ENCODE results near the gene CHL1. TPM values are rescaled to one million over a fixed set of nuclear protein-coding genes. Genes with fewer than 3 reads are reported as not detected.

The CHL1 gene
- total and polyA plus RNA-seq, 2 experiments from 2014 or later, result 1.4 to 1.9 TPM

DNA sequence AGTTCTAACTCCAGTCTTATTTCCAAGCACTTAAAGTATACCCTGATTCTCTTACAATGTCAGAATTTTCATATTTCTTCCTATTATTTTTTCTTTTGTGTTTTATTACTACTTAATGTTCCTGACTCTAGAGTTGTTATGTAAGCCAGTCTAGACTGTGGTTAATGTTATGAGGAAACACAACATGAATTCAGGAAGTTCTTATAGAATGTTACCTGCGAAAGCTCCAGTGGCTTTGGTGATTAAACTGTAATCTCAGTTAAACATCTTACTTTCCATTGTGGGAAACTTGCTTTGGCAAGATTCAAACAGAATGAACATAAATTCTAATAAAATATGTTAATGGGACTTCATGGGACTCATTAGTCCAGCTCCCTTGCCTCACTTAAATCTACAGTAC is 36.6 kb upstream of the CHL1 start:
- no peaks in the 10 kb centered on the region for H3K9me2 ChIP-seq (ENCODE audit: insufficient read depth)
- no peak for DNase-seq (ENCODE audit: low spot score)
- H3K4me3 Mint-ChIP-seq, result no peak overlapping the region
- ATAC-seq, result no peak
- peaks cover 95% of the 10 kb centered on the region for H3K9me3 Mint-ChIP-seq
- peaks cover 28% of the 10 kb centered on the region for H3K36me3 Mint-ChIP-seq (ENCODE audit: low read depth)
- no peak overlapping the region for H3K4me3 ChIP-seq
- H3K27ac Mint-ChIP-seq, result no peak overlapping the region
- no peaks in the 10 kb centered on the region for H3K4me1 Mint-ChIP-seq
- H2AFZ ChIP-seq, result no peak overlapping the region
- no peaks in the 10 kb centered on the region for H3F3A ChIP-seq (replicated peaks; ENCODE audit: low read depth)
- no peaks in the 10 kb centered on the region for H4K20me1 ChIP-seq (replicated peaks; ENCODE audit: insufficient read depth)
- H3K27me3 ChIP-seq (ENCODE audit: insufficient read depth), result no peaks in the 10 kb centered on the region
- H3K79me2 ChIP-seq (replicated peaks; ENCODE audit: insufficient read depth), result no peaks in the 10 kb centered on the region
- no peaks in the 10 kb centered on the region for H3K36me3 ChIP-seq (ENCODE audit: insufficient read depth)
- no peak overlapping the region for H3K4me2 ChIP-seq
- no peak overlapping the region for H3K27ac ChIP-seq (ENCODE audit: low read depth)
- H3K27me3 Mint-ChIP-seq (ENCODE audit: insufficient read depth, low read depth, poor library complexity), result peaks cover 7% of the 10 kb centered on the region
- TF ChIP-seq EZH2phosphoT487 (IDR thresholded peaks at IDR 0.05; ENCODE audit: unreplicated experiment) (no peak), ZNF331 (CRISPR knock-in tag; IDR thresholded peaks at IDR 0.05; ENCODE audit: low read depth) (no peak), NANOG (IDR thresholded peaks at IDR 0.05; ENCODE audit: borderline replicate concordance) (no peak), CREB1 (CRISPR knock-in tag; IDR thresholded peaks at IDR 0.05; ENCODE audit: low read depth) (no peak), POLR2AphosphoS5 (IDR thresholded peaks at IDR 0.05; ENCODE audit: low read depth) (no peak), EZH2 (IDR thresholded peaks at IDR 0.05; ENCODE audit: low read depth, unreplicated experiment) (no peak), ZNF114 (CRISPR knock-in tag; IDR thresholded peaks at IDR 0.05) (no peak), STAT1 (IDR thresholded peaks at IDR 0.05; ENCODE audit: unreplicated experiment) (no peak), JUNB (IDR thresholded peaks at IDR 0.05; ENCODE audit: unreplicated experiment) (no peak)
- TF ChIP-seq, protein P1, sequence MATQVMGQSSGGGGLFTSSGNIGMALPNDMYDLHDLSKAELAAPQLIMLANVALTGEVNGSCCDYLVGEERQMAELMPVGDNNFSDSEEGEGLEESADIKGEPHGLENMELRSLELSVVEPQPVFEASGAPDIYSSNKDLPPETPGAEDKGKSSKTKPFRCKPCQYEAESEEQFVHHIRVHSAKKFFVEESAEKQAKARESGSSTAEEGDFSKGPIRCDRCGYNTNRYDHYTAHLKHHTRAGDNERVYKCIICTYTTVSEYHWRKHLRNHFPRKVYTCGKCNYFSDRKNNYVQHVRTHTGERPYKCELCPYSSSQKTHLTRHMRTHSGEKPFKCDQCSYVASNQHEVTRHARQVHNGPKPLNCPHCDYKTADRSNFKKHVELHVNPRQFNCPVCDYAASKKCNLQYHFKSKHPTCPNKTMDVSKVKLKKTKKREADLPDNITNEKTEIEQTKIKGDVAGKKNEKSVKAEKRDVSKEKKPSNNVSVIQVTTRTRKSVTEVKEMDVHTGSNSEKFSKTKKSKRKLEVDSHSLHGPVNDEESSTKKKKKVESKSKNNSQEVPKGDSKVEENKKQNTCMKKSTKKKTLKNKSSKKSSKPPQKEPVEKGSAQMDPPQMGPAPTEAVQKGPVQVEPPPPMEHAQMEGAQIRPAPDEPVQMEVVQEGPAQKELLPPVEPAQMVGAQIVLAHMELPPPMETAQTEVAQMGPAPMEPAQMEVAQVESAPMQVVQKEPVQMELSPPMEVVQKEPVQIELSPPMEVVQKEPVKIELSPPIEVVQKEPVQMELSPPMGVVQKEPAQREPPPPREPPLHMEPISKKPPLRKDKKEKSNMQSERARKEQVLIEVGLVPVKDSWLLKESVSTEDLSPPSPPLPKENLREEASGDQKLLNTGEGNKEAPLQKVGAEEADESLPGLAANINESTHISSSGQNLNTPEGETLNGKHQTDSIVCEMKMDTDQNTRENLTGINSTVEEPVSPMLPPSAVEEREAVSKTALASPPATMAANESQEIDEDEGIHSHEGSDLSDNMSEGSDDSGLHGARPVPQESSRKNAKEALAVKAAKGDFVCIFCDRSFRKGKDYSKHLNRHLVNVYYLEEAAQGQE (IDR thresholded peaks at IDR 0.05; ENCODE audit: unreplicated experiment), result no peak
- TF ChIP-seq, protein P2, sequence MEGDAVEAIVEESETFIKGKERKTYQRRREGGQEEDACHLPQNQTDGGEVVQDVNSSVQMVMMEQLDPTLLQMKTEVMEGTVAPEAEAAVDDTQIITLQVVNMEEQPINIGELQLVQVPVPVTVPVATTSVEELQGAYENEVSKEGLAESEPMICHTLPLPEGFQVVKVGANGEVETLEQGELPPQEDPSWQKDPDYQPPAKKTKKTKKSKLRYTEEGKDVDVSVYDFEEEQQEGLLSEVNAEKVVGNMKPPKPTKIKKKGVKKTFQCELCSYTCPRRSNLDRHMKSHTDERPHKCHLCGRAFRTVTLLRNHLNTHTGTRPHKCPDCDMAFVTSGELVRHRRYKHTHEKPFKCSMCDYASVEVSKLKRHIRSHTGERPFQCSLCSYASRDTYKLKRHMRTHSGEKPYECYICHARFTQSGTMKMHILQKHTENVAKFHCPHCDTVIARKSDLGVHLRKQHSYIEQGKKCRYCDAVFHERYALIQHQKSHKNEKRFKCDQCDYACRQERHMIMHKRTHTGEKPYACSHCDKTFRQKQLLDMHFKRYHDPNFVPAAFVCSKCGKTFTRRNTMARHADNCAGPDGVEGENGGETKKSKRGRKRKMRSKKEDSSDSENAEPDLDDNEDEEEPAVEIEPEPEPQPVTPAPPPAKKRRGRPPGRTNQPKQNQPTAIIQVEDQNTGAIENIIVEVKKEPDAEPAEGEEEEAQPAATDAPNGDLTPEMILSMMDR (conservative IDR thresholded peaks at IDR 0.05; ENCODE audit: low read depth in 2 of 2), result no peak
- TF ChIP-seq, protein P3, sequence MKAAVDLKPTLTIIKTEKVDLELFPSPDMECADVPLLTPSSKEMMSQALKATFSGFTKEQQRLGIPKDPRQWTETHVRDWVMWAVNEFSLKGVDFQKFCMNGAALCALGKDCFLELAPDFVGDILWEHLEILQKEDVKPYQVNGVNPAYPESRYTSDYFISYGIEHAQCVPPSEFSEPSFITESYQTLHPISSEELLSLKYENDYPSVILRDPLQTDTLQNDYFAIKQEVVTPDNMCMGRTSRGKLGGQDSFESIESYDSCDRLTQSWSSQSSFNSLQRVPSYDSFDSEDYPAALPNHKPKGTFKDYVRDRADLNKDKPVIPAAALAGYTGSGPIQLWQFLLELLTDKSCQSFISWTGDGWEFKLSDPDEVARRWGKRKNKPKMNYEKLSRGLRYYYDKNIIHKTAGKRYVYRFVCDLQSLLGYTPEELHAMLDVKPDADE (IDR thresholded peaks at IDR 0.05), result no peak
- TF ChIP-seq, protein P4, sequence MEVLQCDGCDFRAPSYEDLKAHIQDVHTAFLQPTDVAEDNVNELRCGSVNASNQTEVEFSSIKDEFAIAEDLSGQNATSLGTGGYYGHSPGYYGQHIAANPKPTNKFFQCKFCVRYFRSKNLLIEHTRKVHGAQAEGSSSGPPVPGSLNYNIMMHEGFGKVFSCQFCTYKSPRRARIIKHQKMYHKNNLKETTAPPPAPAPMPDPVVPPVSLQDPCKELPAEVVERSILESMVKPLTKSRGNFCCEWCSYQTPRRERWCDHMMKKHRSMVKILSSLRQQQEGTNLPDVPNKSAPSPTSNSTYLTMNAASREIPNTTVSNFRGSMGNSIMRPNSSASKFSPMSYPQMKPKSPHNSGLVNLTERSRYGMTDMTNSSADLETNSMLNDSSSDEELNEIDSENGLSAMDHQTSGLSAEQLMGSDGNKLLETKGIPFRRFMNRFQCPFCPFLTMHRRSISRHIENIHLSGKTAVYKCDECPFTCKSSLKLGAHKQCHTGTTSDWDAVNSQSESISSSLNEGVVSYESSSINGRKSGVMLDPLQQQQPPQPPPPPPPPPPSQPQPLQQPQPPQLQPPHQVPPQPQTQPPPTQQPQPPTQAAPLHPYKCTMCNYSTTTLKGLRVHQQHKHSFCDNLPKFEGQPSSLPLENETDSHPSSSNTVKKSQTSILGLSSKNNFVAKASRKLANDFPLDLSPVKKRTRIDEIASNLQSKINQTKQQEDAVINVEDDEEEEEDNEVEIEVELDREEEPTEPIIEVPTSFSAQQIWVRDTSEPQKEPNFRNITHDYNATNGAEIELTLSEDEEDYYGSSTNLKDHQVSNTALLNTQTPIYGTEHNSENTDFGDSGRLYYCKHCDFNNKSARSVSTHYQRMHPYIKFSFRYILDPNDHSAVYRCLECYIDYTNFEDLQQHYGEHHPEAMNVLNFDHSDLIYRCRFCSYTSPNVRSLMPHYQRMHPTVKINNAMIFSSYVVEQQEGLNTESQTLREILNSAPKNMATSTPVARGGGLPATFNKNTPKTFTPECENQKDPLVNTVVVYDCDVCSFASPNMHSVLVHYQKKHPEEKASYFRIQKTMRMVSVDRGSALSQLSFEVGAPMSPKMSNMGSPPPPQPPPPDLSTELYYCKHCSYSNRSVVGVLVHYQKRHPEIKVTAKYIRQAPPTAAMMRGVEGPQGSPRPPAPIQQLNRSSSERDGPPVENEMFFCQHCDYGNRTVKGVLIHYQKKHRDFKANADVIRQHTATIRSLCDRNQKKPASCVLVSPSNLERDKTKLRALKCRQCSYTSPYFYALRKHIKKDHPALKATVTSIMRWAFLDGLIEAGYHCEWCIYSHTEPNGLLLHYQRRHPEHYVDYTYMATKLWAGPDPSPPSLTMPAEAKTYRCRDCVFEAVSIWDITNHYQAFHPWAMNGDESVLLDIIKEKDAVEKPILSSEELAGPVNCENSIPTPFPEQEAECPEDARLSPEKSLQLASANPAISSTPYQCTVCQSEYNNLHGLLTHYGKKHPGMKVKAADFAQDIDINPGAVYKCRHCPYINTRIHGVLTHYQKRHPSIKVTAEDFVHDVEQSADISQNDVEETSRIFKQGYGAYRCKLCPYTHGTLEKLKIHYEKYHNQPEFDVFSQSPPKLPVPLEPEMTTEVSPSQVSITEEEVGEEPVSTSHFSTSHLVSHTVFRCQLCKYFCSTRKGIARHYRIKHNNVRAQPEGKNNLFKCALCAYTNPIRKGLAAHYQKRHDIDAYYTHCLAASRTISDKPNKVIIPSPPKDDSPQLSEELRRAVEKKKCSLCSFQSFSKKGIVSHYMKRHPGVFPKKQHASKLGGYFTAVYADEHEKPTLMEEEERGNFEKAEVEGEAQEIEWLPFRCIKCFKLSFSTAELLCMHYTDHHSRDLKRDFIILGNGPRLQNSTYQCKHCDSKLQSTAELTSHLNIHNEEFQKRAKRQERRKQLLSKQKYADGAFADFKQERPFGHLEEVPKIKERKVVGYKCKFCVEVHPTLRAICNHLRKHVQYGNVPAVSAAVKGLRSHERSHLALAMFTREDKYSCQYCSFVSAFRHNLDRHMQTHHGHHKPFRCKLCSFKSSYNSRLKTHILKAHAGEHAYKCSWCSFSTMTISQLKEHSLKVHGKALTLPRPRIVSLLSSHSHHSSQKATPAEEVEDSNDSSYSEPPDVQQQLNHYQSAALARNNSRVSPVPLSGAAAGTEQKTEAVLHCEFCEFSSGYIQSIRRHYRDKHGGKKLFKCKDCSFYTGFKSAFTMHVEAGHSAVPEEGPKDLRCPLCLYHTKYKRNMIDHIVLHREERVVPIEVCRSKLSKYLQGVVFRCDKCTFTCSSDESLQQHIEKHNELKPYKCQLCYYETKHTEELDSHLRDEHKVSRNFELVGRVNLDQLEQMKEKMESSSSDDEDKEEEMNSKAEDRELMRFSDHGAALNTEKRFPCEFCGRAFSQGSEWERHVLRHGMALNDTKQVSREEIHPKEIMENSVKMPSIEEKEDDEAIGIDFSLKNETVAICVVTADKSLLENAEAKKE (CRISPR knock-in tag; IDR thresholded peaks at IDR 0.05), result no peak
- no peaks in the 10 kb centered on the region for H3K4me1 ChIP-seq (ENCODE audit: insufficient read depth)
